Activated naive CD4-positive, alpha-beta T cell treated with anti-CD3 and anti-CD28 coated beads, Interleukin-2, amount 50 U/mL, for 72 hours (primary cell): ENCODE data around the gene LSAMP. TPM values are rescaled to one million over a fixed set of nuclear protein-coding genes. Genes with fewer than 3 reads are reported as not detected.

Source experiments
- ATAC-seq, 2 donors: fragments of 150-1000 bp; cut with Tn5 transposase; 2 replicates each; pipeline ENCODE4 v1.10.0; 2021; ENCODE audit warnings: mild to moderate bottlenecking in 2 of 2, moderate library complexity in 2 of 2
- DNase-seq, 2 donors: peaks; one replicate each; pipeline ENCODE4 v3.0.0; 2021 to 2022; ENCODE audit warnings: low spot score in 2 of 2
- H3K27ac Mint-ChIP-seq, 2 donors: one replicate each; pipeline ENCODE4 v1.8.0; 2022; ENCODE audit warnings: mild to moderate bottlenecking in 2 of 2, mixed read lengths in 2 of 2
- H3K36me3 Mint-ChIP-seq, 2 donors: one replicate each; pipeline ENCODE4 v1.8.0; 2022; ENCODE audit warnings: mixed read lengths in 2 of 2
- H3K9me3 Mint-ChIP-seq, 2 donors: one replicate each; pipeline ENCODE4 v1.8.0; 2022; ENCODE audit warnings: mixed read lengths in 2 of 2
- total RNA-seq, 2 donors: library from RNA; stranded (reverse); gene quantifications; one replicate each; pipeline ENCODE4 v1.2.3, GENCODE V29; 2022

LSAMP gene
- total RNA-seq, 2 donors from 2014 or later = not detected

- Mint-ChIP-seq H3K9me3 (no peaks in the 10 kb centered on the region), H3K36me3 (no peaks in the 10 kb centered on the region), H3K27ac (no peak overlapping the region)
- DNase-seq = no peak
- ATAC-seq = no peak
Measured at GRCh38 chr3:115996420-115997108, 448.7 kb downstream of the LSAMP start.

- ATAC-seq = no peak
- DNase-seq = no peak
- no peaks in the 10 kb centered on the region for H3K36me3 Mint-ChIP-seq
- no peak overlapping the region for H3K27ac Mint-ChIP-seq
- H3K9me3 Mint-ChIP-seq = no peaks in the 10 kb centered on the region
Measured at GRCh38 chr3:115990669-115991068, 454.6 kb downstream of the LSAMP start.

- H3K36me3 Mint-ChIP-seq = no peaks in the 10 kb centered on the region
- no peak overlapping the region for H3K27ac Mint-ChIP-seq
- ATAC-seq = no peak
- no peaks in the 10 kb centered on the region for H3K9me3 Mint-ChIP-seq
- no peak for DNase-seq
Measured at GRCh38 chr3:115989684-115990421, 455.4 kb downstream of the LSAMP start.

- H3K9me3 Mint-ChIP-seq = no peaks in the 10 kb centered on the region
- no peak for ATAC-seq
- H3K27ac Mint-ChIP-seq = no peak overlapping the region
- DNase-seq = no peak
- no peaks in the 10 kb centered on the region for H3K36me3 Mint-ChIP-seq
Measured at GRCh38 chr3:115986555-115987207, 458.6 kb downstream of the LSAMP start.

GRCh38 chr3:115982629-115983028 lies 462.7 kb downstream of the LSAMP start:
- Mint-ChIP-seq H3K9me3 (no peaks in the 10 kb centered on the region), H3K27ac (peak overlapping the region in 1 of 2 donors; percentile 72), H3K36me3 (no peaks in the 10 kb centered on the region)
- no peak for DNase-seq
- ATAC-seq = no peak

- DNase-seq = no peak
- Mint-ChIP-seq H3K36me3 (no peaks in the 10 kb centered on the region), H3K9me3 (no peaks in the 10 kb centered on the region), H3K27ac (no peak overlapping the region)
- ATAC-seq = no peak
Measured at GRCh38 chr3:115982108-115982507, 463.2 kb downstream of the LSAMP start.

GRCh38 chr3:115980709-115981108 lies 464.6 kb downstream of the LSAMP start:
- Mint-ChIP-seq H3K36me3 (no peaks in the 10 kb centered on the region), H3K27ac (no peak overlapping the region), H3K9me3 (peaks cover 0 to 2% of the 10 kb centered on the region in 2 donors)
- ATAC-seq (no peak), DNase-seq (no peak)

- H3K27ac Mint-ChIP-seq = no peak overlapping the region
Measured at GRCh38 chr3:115977866-115978265, 467.4 kb downstream of the LSAMP start.

GRCh38 chr3:115975796-115976195 lies 469.5 kb downstream of the LSAMP start:
- DNase-seq (no peak), ATAC-seq (no peak)
- Mint-ChIP-seq H3K27ac (no peak overlapping the region), H3K9me3 (peaks cover 4 to 9% of the 10 kb centered on the region in 2 donors), H3K36me3 (no peaks in the 10 kb centered on the region)

More at GRCh38 chr3:115977866-115978265, 467.4 kb downstream of the LSAMP start:
- no peak for ATAC-seq
- H3K9me3 Mint-ChIP-seq = peaks cover 2 to 7% of the 10 kb centered on the region in 2 donors
- DNase-seq = no peak
- no peaks in the 10 kb centered on the region for H3K36me3 Mint-ChIP-seq

- no peak overlapping the region for H3K27ac Mint-ChIP-seq
- no peak for ATAC-seq
- DNase-seq = no peak
- H3K9me3 Mint-ChIP-seq = peaks cover 4 to 9% of the 10 kb centered on the region in 2 donors
- H3K36me3 Mint-ChIP-seq = no peaks in the 10 kb centered on the region
Measured at GRCh38 chr3:115975353-115975752, 469.9 kb downstream of the LSAMP start.

- Mint-ChIP-seq H3K36me3 (no peaks in the 10 kb centered on the region), H3K9me3 (peaks cover 4 to 9% of the 10 kb centered on the region in 2 donors), H3K27ac (no peak overlapping the region)
- DNase-seq (no peak), ATAC-seq (no peak)
Measured at GRCh38 chr3:115974940-115975339, 470.3 kb downstream of the LSAMP start.

GRCh38 chr3:115968871-115969270 lies 476.4 kb downstream of the LSAMP start:
- Mint-ChIP-seq H3K9me3 (peaks cover 8 to 9% of the 10 kb centered on the region in 2 donors), H3K36me3 (no peaks in the 10 kb centered on the region)
- no peak for DNase-seq

GRCh38 chr3:115961380-115961779 lies 483.9 kb downstream of the LSAMP start:
- ATAC-seq (no peak), DNase-seq (no peak)
- Mint-ChIP-seq H3K27ac (no peak overlapping the region), H3K9me3 (no peaks in the 10 kb centered on the region), H3K36me3 (no peaks in the 10 kb centered on the region)

More at GRCh38 chr3:115968871-115969270, 476.4 kb downstream of the LSAMP start:
- no peak overlapping the region for H3K27ac Mint-ChIP-seq
- no peak for ATAC-seq

GRCh38 chr3:115960799-115961198 lies 484.5 kb downstream of the LSAMP start:
- ATAC-seq (no peak), DNase-seq (no peak)
- Mint-ChIP-seq H3K27ac (no peak overlapping the region), H3K36me3 (no peaks in the 10 kb centered on the region), H3K9me3 (no peaks in the 10 kb centered on the region)

GRCh38 chr3:115958526-115958925 lies 486.8 kb downstream of the LSAMP start:
- DNase-seq (no peak), ATAC-seq (no peak)
- Mint-ChIP-seq H3K9me3 (no peaks in the 10 kb centered on the region), H3K36me3 (no peaks in the 10 kb centered on the region), H3K27ac (no peak overlapping the region)

- H3K27ac Mint-ChIP-seq = no peak overlapping the region
- no peaks in the 10 kb centered on the region for H3K36me3 Mint-ChIP-seq
- ATAC-seq (no peak), DNase-seq (no peak)
- peaks cover 0 to 4% of the 10 kb centered on the region in 2 donors for H3K9me3 Mint-ChIP-seq
Measured at GRCh38 chr3:115947325-115947724, 498.0 kb downstream of the LSAMP start.

GRCh38 chr3:115943579-115943978 lies 501.7 kb downstream of the LSAMP start:
- Mint-ChIP-seq H3K36me3 (no peaks in the 10 kb centered on the region), H3K9me3 (peaks cover 0 to 4% of the 10 kb centered on the region in 2 donors), H3K27ac (no peak overlapping the region)
- ATAC-seq = no peak
- DNase-seq = no peak
